SU-DHL-6 (cell line): Measurements from ENCODE around the gene YTHDF1.

Experiments used
- H2AFZ ChIP-seq: fragments of 200-600 bp; sonication (generic); 2 replicates; pipeline ENCODE4 v1.6.1; 2014; ENCODE audit warnings: low read depth, mild to moderate bottlenecking, moderate library complexity, mixed read lengths, antibody characterized with exemption, low read length; ENCODE audit not compliant: severe bottlenecking
- H3F3A ChIP-seq: fragments of 200-600 bp; shearing (Covaris generic); 2 replicates; pipeline ENCODE4 v1.6.0; 2016; ENCODE audit warnings: antibody characterized with exemption, mild to moderate bottlenecking; ENCODE audit not compliant: insufficient read depth
- H3K27ac ChIP-seq: fragments of 200-600 bp; sonication (generic); 2 replicates; pipeline ENCODE4 v1.5.1; 2016; ENCODE audit warnings: low read depth, mild to moderate bottlenecking, low read length, moderate library complexity, mixed read lengths
- H3K27me3 ChIP-seq: fragments of 200-600 bp; sonication (generic), shearing (Covaris generic); 2 replicates; pipeline ENCODE4 v1.6.0; 2014; ENCODE audit warnings: mild to moderate bottlenecking, low read length
- H3K36me3 ChIP-seq: fragments of 200-600 bp; sonication (generic); 2 replicates; pipeline ENCODE4 v1.6.1; 2014; ENCODE audit warnings: mild to moderate bottlenecking, low read length, mixed read lengths
- H3K4me2 ChIP-seq: fragments of 300-600, 200-600 bp; shearing (Covaris generic), sonication (generic); 2 replicates; pipeline ENCODE4 v1.6.0; 2014; ENCODE audit warnings: low read length, low read depth, mild to moderate bottlenecking; ENCODE audit not compliant: poor library complexity, severe bottlenecking
- H3K4me3 ChIP-seq: fragments of 200-600 bp; sonication (generic); 2 replicates; pipeline ENCODE4 v1.5.1; 2014; ENCODE audit warnings: antibody characterized with exemption, low read length, mild to moderate bottlenecking, mixed read lengths; ENCODE audit not compliant: insufficient read depth, poor library complexity, severe bottlenecking
- H3K79me2 ChIP-seq: fragments of 200-600 bp; sonication (generic); 2 replicates; pipeline ENCODE4 v1.6.1; 2014; ENCODE audit warnings: mild to moderate bottlenecking, low read length, moderate library complexity; ENCODE audit not compliant: insufficient read depth
- H3K9ac ChIP-seq: fragments of 200-600 bp; sonication (generic); 2 replicates; pipeline ENCODE4 v1.7.0; 2014; ENCODE audit warnings: mild to moderate bottlenecking, low read length
- H3K9me2 ChIP-seq: fragments of 200-600 bp; sonication (generic); replicated peaks from 2 replicates; pipeline ENCODE4 v1.6.1; 2014; ENCODE audit warnings: low read length; ENCODE audit not compliant: insufficient read depth
- H3K9me3 ChIP-seq: fragments of 200-600 bp; sonication (generic); 2 replicates; pipeline ENCODE4 v1.6.1; 2014; ENCODE audit warnings: low read length, mixed read lengths; ENCODE audit not compliant: insufficient read depth
- H4K20me1 ChIP-seq: fragments of 200-600 bp; sonication (generic); 2 replicates; pipeline ENCODE4 v1.6.1; 2014; ENCODE audit warnings: low read depth, mild to moderate bottlenecking, antibody characterized with exemption, low read length, moderate library complexity, mixed read lengths
- EZH2phosphoT487 ChIP-seq: fragments of 200-600 bp; sonication (generic), shearing (Covaris generic); conservative IDR thresholded peaks from 2 replicates; pipeline ENCODE4 v1.6.1; 2018; ENCODE audit warnings: mild to moderate bottlenecking, antibody characterized with exemption, low read length, moderate library complexity, mixed read lengths
- TF ChIP-seq, protein P1 (sequence below): fragments of 200-600 bp; sonication (generic); IDR thresholded peaks from one replicate; pipeline ENCODE4 v1.5.1; 2017; ENCODE audit warnings: antibody characterized with exemption, mild to moderate bottlenecking, low read length, moderate library complexity; ENCODE audit not compliant: insufficient read depth, poor library complexity, severe bottlenecking

Gene YTHDF1

DNA sequence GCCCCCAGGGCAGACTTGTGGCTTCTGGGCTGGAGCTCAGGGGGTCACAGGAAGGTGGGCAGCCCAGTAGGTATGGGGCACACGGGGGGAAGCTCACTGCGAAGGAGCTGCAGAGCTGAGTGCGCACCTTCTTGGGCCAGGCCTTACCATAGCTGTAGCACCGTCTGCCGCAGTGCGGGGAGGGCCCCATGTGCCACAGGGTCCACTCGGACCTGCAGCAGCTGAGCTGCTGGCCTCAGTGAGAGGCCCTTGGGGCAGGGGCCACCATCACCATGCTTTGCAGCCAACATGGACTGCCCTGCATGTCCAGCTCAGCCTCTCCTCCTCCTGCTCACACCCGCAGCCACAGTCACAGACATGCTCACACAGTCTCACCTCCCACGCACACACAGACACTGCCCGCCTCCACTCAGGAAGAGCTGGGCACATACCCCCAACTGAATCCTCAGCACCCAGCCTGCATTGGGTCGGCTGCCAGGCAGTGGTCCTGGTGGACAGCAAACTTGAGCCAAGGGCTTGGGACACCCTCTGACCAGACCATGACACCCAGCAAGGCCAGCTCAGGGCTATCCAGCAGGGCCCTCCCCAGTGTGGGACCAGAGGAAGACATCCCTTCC, 35.3 kb downstream of the YTHDF1 start:
- no peaks in the 10 kb centered on the region for H3K9me3 ChIP-seq
- H2AFZ ChIP-seq: no peak overlapping the region
- no peaks in the 10 kb centered on the region for H3K36me3 ChIP-seq
- H3F3A ChIP-seq: no peaks in the 10 kb centered on the region
- no peaks in the 10 kb centered on the region for H3K79me2 ChIP-seq
- H3K27ac ChIP-seq: no peak overlapping the region
- H3K27me3 ChIP-seq: no peaks in the 10 kb centered on the region
- no peak overlapping the region for H3K4me3 ChIP-seq
- H3K9ac ChIP-seq: no peak overlapping the region
- no peak overlapping the region for H3K4me2 ChIP-seq
- no peaks in the 10 kb centered on the region for H4K20me1 ChIP-seq
- H3K9me2 ChIP-seq: no peaks in the 10 kb centered on the region
- TF ChIP-seq EZH2phosphoT487: no peak
- TF ChIP-seq, protein P1, sequence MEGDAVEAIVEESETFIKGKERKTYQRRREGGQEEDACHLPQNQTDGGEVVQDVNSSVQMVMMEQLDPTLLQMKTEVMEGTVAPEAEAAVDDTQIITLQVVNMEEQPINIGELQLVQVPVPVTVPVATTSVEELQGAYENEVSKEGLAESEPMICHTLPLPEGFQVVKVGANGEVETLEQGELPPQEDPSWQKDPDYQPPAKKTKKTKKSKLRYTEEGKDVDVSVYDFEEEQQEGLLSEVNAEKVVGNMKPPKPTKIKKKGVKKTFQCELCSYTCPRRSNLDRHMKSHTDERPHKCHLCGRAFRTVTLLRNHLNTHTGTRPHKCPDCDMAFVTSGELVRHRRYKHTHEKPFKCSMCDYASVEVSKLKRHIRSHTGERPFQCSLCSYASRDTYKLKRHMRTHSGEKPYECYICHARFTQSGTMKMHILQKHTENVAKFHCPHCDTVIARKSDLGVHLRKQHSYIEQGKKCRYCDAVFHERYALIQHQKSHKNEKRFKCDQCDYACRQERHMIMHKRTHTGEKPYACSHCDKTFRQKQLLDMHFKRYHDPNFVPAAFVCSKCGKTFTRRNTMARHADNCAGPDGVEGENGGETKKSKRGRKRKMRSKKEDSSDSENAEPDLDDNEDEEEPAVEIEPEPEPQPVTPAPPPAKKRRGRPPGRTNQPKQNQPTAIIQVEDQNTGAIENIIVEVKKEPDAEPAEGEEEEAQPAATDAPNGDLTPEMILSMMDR: no peak

DNA sequence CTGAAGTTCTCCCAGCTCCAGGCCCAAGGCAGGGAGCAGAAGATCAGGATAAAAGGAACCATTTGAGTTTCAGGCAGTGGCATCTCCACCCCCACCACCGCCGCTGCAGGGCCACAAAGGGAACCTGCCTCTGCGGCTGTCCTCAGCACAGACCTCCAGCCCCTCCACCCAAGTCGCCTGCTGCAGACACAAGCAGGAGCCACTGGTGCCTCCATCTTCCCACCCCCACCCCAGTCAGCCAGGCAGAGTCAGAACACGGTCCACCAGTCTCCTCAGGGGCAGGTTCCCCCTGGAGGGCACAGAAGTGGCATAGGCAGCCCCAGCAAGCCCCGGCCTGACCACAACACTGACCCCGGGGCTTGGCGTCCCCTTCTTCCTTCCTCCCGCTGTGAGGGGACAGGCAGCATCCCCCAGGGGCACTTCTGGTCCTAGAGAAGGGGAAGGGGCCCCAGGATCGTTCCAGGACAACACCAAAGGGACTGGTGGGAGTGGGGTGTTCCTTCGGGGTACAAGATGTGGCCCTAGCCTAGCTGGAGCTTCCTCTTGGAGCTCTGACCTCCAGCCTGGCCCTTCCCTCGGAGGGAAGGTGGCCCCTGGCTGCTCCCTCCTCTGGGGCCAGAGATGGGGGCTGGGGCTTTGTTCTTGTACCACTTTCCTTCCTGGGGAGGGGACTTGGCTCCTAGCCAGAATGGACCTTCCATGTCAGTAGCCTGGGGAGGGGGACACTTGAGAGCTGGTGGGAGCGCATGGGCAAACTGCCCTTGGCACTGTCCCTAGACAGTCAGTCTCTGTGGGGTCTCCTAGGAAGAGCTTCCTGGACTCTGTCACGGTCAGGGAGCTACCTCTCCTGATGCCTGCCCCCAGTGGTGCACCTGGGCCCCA, 36.0 kb downstream of the YTHDF1 start:
- Histone ChIP-seq H3K9me3 (no peaks in the 10 kb centered on the region), H3K27me3 (no peaks in the 10 kb centered on the region), H3K79me2 (no peaks in the 10 kb centered on the region), H3K9me2 (no peaks in the 10 kb centered on the region), H2AFZ (no peak overlapping the region), H4K20me1 (no peaks in the 10 kb centered on the region), H3K9ac (no peak overlapping the region), H3K4me3 (no peak overlapping the region), H3K36me3 (no peaks in the 10 kb centered on the region), H3K4me2 (no peak overlapping the region), H3K27ac (no peak overlapping the region), H3F3A (no peaks in the 10 kb centered on the region)
- TF ChIP-seq EZH2phosphoT487: no peak
- TF ChIP-seq, protein P1: no peak

DNA sequence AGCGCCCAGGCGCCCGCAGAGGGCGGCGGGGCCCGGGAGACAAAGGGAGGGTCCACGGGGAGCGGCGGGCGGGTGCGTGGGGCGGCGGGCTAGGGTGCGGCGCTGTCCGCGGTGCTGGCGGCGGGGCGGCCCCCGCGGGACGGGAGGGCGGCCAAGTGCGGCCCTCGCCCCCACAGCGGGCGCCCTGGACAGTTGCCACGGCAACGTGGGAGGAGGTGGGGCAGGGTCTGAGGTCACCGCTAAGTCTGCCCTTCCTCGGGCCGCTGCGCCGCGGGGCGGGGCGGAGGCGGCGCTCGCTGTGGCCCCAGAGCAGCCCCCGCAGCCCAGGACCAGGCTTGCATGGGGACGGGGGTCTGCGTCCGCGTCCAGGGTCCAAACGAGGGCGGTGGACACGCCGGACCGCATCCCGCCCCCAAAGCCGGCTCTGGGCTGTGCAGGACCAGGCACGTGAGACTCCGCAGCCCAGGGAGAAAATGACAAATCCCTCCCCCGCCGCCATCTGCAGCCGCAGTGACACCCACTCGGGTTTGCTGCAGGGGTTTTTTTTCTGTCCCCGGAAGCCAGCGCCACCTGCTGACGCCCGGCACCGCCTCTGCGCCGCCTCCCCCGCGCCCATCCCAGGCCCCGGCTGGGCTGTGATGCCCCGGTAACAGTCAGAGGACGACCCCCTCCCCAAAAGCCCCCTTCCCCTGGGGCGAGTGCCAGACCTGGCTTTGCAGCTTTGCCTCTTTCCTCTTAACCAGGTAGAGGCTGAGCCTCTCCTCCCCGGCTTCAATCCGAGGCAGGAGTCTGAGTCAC, 36.8 kb downstream of the YTHDF1 start:
- H4K20me1 ChIP-seq: no peaks in the 10 kb centered on the region
- H3K36me3 ChIP-seq: no peaks in the 10 kb centered on the region
- H3K9me3 ChIP-seq: no peaks in the 10 kb centered on the region
- no peak for TF ChIP-seq EZH2phosphoT487
- TF ChIP-seq, protein P1: peak; percentile 68
- no peak overlapping the region for H3K4me3 ChIP-seq
- no peak overlapping the region for H3K9ac ChIP-seq
- no peaks in the 10 kb centered on the region for H3K27me3 ChIP-seq
- H3K79me2 ChIP-seq: no peaks in the 10 kb centered on the region
- H3K4me2 ChIP-seq: no peak overlapping the region
- H3K9me2 ChIP-seq: no peaks in the 10 kb centered on the region
- no peak overlapping the region for H2AFZ ChIP-seq
- H3K27ac ChIP-seq: no peak overlapping the region
- H3F3A ChIP-seq: no peaks in the 10 kb centered on the region
